ENCODE data around the gene KLF17.

Gene KLF17, protein sequence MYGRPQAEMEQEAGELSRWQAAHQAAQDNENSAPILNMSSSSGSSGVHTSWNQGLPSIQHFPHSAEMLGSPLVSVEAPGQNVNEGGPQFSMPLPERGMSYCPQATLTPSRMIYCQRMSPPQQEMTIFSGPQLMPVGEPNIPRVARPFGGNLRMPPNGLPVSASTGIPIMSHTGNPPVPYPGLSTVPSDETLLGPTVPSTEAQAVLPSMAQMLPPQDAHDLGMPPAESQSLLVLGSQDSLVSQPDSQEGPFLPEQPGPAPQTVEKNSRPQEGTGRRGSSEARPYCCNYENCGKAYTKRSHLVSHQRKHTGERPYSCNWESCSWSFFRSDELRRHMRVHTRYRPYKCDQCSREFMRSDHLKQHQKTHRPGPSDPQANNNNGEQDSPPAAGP

DNA sequence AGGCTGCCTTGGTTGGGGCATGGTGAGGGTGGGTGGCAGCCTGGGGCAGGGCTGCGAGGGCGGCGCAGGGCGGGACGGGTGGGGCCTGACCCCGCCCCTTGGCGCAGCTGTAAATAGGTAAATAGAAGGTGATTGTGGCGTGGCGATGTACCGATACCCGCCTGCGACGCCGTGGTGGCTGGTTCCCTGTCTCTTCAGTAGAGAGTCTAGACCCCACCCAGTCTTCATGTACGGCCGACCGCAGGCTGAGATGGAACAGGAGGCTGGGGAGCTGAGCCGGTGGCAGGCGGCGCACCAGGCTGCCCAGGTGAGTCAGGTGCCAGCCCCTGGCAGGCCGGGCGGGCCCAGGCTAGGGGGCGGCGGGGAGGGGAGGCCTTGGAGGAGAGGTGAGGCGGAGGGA is at the start of gene KLF17:
Gene KLF17, plus strand, starts transcription at position 140 of the 400 bp plus-strand sequence. Its CDS starts 87 bp downstream, at position 227.
- no peak for DNase-seq (ENCODE audit: low read depth in 1 of 2, low spot score in 1 of 2)

DNA sequence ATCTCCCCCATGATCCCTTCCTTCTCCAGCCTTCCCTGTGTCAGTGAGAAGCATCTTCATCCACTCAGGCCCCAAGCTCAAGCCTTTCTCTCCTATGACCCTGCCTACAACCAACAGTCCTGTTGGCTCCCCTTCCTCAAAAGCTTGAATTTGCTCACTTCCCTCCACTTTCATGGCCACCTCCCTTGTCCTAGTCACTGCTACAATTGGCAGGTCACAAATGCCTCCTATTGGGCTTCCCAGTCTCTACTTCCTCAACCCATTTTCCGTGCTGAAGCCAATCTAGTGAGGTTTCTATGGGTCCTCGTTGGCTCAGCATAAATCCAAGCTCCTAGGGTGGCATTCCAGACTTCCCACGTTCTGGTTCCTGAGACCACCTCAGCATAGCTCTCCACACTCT is 47.2 kb upstream of the KLF17 start:
- DNase-seq (ENCODE audit: low read depth in 1 of 2, low spot score in 1 of 2), result no peak

DNA sequence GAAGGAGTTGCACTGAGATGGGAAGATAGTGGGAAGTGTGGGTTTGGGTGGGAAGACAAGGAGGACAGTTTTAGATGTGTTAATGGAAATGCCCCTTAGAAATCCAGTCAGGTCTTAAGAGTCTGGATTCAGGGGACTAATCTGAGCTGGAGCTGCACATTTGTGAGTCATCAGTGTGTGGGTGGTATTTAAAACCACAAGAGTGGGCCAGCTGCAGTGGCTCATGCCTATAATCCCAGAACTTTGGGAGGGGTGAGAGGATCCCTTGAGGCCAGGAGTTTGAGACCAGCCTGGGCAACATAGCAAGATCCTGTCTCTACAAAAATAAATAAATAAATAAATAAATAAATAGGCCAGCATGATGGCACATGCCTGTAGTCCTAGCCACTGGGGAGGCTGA is 46.4 kb upstream of the KLF17 start:
- DNase-seq (ENCODE audit: low read depth in 1 of 2, low spot score in 1 of 2), result no peak

DNA sequence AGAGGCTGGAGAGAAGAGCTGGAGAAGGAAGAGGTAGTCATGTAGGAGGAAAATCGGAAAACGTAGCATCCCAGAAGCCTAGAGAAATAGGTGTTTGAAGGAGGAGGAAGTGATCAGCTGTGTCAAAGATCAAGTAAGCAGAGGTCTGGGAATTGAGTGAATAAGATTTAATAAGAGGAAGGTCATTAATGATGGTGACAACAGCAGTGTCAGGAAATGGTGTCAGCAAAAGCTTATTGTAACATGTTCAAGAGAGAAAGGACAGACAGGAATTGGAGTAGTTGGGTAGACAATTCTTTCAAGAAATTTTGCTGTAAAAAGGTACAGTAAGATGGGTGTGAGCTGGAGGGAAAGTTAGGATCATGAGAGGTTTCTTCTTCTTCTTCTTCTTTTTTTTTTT is 45.8 kb upstream of the KLF17 start:
- DNase-seq (ENCODE audit: low read depth in 1 of 2, low spot score in 1 of 2), result no peak

DNA sequence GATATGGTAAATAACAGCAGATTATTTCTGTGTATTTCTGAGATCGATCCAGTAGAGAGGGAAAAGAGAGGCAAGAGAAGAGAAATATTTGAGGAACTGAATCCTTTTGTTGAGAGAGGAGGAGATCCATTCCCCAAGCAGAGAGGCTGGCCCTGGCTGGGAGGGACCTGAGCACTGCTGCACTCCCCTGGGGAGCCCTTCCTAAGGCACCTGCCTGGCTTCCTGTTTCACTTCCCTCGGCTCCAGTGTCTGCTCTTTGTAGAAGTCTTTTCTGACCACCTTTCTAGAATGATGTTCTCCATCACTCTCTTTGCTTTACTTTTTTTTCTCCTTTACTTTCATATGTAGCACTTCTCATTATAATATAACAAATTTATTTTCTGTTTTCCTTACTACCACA is 45.1 kb upstream of the KLF17 start:
- DNase-seq (ENCODE audit: low read depth in 1 of 2, low spot score in 1 of 2), result no peak

DNA sequence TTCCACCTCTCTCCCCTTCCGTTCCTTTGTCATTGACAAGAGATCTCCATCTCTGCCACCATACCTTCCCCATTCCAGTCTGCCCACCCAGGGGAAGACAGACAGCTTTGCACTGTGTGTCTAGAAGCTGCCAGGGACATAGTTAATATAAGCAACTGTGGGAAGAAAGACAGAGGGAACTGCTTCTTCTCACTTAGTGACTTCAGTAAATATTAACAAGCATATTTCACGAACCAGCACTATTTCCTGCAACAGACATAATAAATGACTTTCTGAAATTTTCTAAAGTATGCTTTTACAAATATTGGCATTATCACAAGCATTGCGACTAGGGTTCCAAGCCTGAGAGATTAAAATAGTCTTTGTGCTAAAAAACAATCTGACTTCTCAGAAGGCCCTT is 44.2 kb upstream of the KLF17 start:
- no peak for DNase-seq (ENCODE audit: low read depth in 1 of 2, low spot score in 1 of 2)

DNA sequence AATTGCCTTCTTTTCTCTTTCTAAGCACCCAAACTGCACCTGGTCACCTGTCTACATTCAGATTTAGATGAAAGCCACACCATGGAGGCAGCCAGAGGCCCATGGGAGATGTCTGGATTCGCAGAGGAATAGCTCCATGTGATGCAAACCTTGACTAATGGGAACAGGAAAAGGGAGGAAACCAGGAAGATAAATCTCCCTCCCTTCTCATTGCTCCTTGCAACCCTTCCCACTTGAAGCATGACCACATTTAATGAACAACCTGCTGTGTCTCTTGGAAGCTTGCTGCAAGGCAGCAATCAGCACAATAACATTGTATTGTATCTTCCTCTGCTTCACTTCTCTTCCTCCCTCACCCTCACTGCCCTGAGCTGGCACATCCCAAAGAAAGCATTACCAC is 42.6 kb upstream of the KLF17 start:
- no peak for DNase-seq (ENCODE audit: low read depth in 1 of 2, low spot score in 1 of 2)

DNA sequence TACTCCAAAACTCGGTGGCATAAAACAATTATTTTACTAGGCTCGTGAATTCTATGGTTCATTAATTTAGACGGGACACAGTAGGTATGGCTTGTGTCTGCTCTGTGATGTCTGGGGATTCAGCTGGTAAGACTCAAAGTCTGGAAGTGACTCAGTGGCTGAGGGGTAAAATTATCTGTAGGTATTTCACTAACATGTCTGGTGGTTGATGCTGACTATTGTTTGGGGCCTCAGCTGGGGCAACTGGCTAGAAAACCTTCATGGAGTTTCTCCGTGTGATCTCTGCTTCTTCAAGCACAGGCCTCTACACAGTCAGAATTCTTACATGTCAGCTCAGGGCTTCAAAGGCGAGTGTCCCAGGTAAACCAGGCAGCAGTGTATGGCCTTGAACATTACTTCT is 41.2 kb upstream of the KLF17 start:
- no peak for DNase-seq (ENCODE audit: low read depth in 1 of 2, low spot score in 1 of 2)

DNA sequence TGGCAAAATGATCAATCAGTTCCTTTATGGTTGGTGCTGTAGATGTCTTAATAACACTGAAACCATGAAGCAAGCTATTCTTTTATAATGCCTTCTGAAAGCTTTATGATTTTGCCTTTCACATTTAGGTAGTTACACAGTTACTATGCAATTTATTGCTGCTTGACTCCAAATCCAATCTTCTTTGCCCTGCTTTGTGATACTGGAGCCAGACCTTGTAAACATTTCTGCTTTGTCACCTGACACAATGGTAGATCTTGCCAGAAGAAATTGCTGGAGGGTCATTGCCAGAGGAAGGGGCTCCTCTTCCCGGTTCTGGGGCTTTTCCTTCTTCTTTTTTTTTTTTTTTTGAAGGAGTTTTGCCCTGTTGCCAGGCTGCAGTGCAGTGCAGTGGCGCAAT is 40.5 kb upstream of the KLF17 start:
- DNase-seq (ENCODE audit: low read depth in 1 of 2, low spot score in 1 of 2), result no peak

DNA sequence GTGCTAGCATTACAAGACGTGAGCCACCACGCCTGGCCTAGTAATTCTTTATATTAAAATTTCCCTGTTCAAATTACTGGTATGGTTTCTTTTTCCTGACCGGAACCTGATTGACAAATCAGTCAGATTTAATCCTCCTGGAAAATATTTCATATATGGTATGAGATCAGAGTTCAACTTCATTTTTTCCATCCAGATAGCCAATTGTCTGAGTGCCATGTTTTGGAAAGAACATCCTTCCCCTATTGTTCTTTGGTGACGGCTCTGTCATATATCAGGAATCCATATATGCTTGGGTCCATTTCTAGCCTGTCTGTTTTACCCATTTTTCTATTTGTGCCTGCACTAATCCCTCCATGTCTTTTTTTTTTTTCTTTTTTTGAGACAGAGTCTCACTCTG is 39.1 kb upstream of the KLF17 start:
- no peak for DNase-seq (ENCODE audit: low read depth in 1 of 2, low spot score in 1 of 2)

DNA sequence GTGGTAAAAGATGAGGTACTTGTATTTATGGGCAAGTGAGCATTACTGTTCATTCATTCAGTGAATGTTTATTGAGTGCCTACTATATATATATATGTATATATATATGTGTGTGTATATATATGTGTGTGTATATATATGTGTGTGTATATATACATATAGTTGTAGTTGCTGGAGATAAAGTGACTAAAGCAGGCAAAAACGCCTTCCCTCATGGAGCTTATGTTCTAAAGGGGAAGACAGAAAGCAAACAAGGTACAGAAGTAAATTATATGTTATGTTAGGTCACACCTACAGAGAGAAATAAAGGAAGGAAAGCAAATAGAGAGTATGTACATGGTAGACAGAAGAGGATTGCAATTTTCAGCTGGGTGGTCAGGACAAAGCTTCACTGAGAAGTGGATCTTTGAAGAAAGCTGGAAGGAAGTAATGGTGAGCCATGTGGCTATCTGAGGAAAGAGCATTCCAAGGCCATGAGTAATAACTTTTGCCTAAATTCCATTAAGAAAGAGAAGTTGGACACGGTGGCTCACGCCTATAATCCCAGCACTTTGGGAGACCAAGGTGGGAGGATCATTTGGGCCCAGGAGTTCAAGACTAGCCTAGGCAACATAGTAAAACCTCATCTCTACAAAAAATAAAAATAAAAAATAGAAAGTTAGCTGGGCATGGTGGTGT is 33.5 kb upstream of the KLF17 start:
- DNase-seq (ENCODE audit: low read depth in 1 of 2, low spot score in 1 of 2), result no peak

DNA sequence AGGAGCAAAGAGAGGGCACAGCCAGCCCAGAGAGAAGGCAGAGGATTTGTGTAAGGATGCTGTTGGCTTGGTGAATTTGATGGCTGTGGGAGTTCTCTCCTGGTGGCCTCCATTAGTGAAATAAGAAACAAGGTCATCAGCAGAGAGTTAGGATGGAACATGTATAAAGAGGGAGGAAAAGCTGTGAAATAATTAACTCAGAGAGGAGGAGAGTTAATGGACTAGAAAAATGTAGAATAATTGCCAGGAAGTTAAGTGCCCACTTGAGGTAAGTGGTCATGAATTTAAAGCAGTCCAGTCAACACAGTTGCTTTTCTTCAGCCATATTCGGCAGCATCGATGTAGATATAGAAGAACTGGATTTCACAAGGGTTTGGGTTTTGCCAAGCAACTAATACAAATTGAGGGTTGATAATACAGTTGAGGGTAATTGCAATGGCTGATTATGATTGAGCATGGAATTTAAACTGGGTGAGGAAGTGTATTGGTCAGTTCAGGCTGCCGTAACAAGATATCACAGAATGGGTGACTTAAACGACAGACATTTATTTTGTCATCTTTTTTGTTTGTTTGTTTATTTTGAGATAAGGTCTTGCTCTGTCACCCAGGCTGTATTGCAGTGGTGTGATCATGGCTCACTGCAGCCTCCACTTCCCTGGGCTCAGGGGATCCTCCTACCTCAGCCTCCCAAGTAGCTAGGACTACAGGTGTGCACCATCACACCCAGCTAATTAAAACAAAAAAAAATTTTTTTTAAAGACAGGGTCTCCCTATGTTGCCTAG is 31.7 kb upstream of the KLF17 start:
- no peak for DNase-seq (ENCODE audit: low read depth in 1 of 2, low spot score in 1 of 2)

DNA sequence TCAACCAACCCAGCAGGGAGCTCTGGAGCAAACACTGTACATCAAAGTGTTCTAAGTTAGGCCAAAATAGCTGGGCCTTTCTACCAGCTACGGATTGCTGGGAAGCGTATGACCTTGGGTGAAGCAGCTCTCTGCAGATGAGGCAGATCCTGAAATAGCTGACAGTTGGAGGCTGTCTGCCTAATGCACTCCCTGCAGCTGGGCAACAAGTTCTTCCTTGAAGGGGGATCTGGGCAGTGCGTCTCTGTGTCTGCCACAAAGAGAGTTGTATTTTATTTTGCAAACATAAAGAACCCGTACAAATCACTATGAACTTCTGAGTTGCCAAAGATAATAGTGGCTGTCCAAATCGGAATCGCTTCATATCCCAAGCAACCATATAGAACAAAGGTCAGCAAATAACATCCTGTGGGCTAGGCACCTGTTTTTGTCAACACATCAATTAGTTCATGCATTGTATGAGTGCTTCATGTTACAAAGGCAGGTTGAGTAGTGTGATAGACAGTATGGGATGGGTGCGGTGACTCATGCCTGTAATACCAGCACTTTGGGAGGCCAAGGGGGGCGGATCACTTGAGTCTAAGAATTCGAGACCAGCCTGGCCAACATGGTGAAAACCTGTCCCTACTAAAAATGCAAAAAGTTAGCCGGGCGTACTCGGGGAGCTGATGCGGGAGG is 29.1 kb upstream of the KLF17 start:
- no peak for DNase-seq (ENCODE audit: low read depth in 1 of 2, low spot score in 1 of 2)

DNA sequence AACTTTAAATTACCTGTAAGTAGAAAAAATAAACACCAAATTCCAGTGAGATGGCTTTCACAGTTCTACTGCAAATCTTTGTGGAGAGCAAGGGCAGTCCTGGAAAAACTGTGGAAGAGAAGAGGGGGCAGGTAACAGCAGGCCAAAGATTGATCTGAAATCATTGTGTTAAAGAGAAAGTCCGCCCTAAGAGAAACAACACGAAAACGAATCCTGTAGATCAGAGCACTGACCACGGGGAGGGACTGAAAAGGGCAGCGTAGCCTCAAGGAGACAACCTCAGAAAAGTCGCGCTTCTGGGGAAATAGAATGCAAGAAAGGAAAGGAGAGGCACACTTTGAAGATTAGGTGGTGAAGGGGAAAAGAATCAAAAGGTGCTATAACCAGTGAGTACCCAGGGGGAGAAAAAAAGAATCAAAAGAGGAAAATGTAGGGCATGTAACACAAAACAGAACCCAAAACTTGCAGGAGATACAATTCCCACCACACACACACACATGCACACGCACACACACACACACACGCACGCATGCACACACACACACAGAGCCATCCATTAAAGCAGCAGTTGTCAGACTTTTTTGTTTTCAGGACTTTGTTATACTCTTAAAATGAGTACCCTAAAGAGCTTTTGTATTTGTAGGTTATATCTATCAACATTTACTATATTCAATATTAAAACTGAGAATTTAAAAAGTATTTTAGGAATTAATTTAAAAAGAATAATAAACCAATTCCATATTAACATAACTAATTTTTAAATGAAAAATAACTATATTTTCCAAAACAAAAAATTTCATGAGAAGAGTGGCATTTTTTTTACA is 28.0 kb upstream of the KLF17 start:
- no peak for DNase-seq (ENCODE audit: low read depth in 1 of 2, low spot score in 1 of 2)

DNA sequence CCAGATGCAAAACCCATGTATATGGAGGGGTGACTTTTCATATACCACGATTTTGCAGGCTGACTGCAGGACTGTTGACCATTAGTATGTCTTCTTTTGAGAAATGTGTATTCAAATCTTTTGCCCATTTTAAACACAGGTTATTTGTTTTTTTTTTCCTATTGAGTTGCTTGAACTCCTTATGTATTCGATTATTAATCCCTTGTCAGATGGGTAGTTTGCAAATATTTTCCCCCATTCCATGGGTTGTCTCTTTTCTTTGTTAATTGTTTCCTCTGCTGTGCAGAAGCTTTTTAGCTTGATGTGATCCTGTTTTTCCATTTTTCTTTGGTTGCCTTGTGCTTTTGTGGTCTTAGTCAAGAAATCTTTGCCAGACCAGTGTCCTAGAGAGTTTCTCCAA is 24.6 kb upstream of the KLF17 start:
- no peak for DNase-seq (ENCODE audit: low read depth in 1 of 2, low spot score in 1 of 2)

DNA sequence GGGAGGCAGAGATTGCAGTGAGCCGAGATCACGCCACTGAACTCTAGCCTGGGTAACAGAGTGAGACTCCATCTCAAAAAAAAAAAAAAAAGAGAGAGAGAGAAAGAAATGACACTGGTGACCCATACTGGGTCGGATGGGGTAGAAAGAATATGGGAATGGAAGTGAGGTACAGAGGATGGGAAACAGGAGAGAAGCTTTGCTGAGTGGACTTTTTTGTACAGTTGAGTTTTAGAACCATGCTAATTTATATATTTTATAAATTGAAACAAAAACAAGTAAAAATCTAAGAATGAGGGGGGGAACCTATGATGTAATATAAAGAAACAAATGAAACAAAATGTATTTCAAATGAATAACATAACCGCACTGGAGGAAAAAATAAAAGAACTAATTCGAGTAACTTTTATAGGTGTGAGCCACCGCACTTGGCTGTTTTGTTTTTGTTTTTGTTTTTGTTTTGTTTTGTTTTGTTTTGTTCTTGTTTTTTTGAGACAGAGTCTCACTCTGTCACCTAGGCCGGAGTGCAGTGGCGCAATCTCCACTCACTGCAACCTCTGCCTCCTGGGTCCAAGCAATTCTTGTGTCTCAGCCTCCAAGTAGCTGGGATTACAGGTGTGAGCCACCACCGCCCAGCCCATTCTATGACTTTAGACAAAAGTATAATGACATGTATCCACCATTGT is 18.3 kb upstream of the KLF17 start:
- no peak for DNase-seq (ENCODE audit: low read depth in 1 of 2, low spot score in 1 of 2)

DNA sequence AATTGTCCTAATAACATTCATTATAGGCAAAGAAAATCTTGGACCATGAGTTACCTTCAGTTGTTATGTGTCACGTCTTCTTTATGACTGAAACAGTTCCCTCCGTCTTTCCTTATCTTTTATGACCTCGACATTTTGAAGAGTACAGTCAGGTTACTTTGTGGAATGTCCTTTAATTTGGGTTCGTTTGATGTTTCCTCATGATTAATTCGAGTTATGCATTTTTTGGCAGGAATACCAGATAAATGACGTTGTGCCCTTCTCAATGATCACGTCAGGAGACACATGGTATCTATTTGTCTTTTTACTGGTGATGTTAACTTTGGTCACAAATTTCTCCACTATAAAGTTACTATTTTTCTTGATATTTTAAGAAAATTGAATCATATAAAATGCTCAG is 17.3 kb upstream of the KLF17 start:
- no peak for DNase-seq (ENCODE audit: low read depth in 1 of 2, low spot score in 1 of 2)

DNA sequence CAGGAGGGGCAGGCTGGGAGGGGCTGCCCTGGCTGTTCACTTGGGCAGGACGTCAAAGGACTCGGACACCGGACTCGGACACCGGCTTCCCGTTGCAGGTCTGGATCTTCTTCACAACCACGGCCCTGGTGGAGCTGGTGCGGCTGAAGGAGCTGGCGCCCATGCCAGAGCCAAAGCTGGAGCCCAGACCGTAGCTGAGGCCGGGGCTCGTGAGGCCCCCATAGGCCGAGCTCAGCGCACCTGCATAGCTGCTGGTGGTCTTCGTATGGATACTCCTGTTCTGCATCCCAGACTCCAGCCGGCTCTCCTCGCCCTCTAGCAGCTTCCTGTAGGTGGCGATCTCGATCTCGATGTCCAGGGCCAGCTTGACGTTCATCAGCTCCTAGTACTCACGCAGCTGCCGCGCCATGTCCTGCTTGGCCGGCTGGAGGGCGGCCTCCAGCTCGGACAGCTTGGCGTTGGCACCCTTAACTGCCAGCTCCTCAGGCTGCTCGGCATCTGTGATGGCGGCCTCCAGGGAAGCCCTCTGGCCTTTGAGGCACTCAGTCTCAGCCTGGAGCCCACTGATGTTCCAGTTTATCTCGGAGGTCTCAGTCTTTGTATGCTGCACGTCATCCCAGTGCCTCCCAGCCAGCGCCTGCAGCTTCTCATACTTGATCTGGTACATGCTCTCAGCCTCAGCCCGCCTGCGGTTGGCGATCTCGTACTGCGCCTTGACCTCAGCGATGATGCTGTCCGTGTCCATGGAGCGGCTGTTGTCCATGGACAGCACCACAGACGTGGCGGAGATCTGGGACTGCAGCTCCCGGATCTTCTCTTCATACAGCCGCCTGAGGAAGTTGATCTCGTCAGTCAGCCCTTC is 15.1 kb upstream of the KLF17 start:
- no peak for DNase-seq (ENCODE audit: low read depth in 1 of 2, low spot score in 1 of 2)

DNA sequence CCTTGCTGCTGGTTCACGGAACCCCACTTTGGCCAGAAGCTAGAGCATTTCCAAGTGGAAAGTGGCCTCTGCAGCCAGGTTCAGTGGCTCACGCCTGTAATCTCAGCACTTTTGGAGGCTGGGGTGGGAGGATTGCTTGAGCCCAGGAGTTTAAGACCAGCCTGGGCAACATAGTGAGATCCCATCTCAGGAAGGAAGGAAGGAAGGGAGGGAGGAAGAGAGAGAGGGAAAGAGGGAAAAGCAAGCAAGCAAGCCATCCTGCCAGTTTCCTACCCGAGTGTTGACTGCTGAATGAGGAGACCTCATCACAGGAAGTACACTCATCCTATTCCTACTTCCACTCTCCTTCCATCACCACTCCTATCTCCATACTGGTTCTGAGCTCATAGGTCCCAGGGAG is 12.8 kb upstream of the KLF17 start:
- DNase-seq (ENCODE audit: low read depth in 1 of 2, low spot score in 1 of 2), result no peak
